K562 (cell line): ENCODE data around the gene ERF.

Source experiments
- ARID4B ChIP-seq: sonication (generic); formaldehyde crosslinking; IDR thresholded peaks from 2 replicates; pipeline ENCODE4 v1.8.0; 2022; ENCODE audit warnings: mild to moderate bottlenecking, missing genetic modification reagents
- CTCF ChIP-seq, 3 experiments: IDR thresholded peaks in 2 of 3; conservative IDR thresholded peaks in 1 of 3; 2 replicates each; pipeline ENCODE4 v1.5.1; 2011 to 2012; ENCODE audit warnings: low read length in 3 of 3, mild to moderate bottlenecking in 3 of 3, control low read depth in 2 of 3, improper control_type of control experiment in 1 of 3, inconsistent platforms in 1 of 3, low read depth in 1 of 3, mixed read lengths in 1 of 3, moderate library complexity in 1 of 3; ENCODE audit not compliant: insufficient read depth in 2 of 3
- POLR2AphosphoS5 ChIP-seq: IDR thresholded peaks from 2 replicates; pipeline ENCODE4 v1.6.1; 2011; ENCODE audit warnings: mild to moderate bottlenecking, low read depth, low read length, moderate library complexity; ENCODE audit not compliant: control insufficient read depth, insufficient read depth

DNA sequence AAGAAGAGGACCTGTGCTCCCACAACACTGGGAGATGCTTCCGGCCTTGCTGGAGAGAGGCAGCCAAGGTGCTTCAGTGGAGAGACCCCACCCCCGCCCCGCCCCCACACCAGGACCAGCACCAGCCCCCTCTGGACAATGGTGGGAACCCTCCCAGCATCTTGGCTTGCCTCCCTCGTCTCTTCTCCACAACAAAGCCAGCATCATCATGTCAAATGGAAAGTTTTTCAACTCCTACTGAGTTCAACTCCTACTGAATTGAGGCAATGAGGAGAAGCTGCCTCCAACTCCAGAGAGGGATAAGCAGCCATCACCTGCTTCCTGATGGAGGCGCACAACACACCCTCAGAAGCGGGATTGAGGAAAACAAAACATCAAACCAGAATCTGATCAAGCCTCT is 50.3 kb downstream of the ERF start:
- TF ChIP-seq CTCF (IDR thresholded peaks at IDR 0.05 in 2 of 3, conservative IDR thresholded peaks at IDR 0.05 in 1 of 3; ENCODE audit: insufficient read depth in 2 of 3, low read depth in 1 of 3, low read length in 3 of 3) = no peak
- TF ChIP-seq ARID4B (CRISPR knock-in tag) = no peak
- TF ChIP-seq POLR2AphosphoS5 = no peak
